Transverse colon (tissue), 4 donors: ENCODE results near the gene ZNF451. TPM values are rescaled to one million over a fixed set of nuclear protein-coding genes. Genes with fewer than 3 reads are reported as not detected.

ENCODE experiments used
- DNase-seq: peaks from one replicate; pipeline ENCODE4 v3.0.0-alpha.2; 2019
- H3K27ac ChIP-seq, 4 donors: fragments of 200-600 bp; sonication (generic); 2 replicates each; pipeline ENCODE4 v1.5.1; 2016 to 2018; ENCODE audit warnings: inconsistent platforms in 4 of 4
- H3K27me3 ChIP-seq: fragments of 200-600 bp; sonication (generic); 2 replicates; pipeline ENCODE4 v1.5.1; 2017; ENCODE audit warnings: inconsistent platforms
- H3K36me3 ChIP-seq, 4 donors: fragments of 200-600 bp; sonication (generic); 2 replicates each; pipeline ENCODE4 v1.5.1; 2017 to 2019; ENCODE audit warnings: inconsistent platforms in 4 of 4
- H3K4me1 ChIP-seq, 4 donors: fragments of 200-600 bp; sonication (generic); 2 replicates each; pipeline ENCODE4 v1.5.1; 2017 to 2020; ENCODE audit warnings: inconsistent platforms in 4 of 4
- H3K4me3 ChIP-seq, 4 donors: fragments of 200-600 bp; sonication (generic); 1 replicate in 1 of 4; 2 replicates in 3 of 4; pipeline versions ENCODE4 v1.5.1 to v1.6.1; 2017 to 2019; ENCODE audit warnings: inconsistent platforms in 4 of 4
- H3K9me3 ChIP-seq, 2 donors: fragments of 200-600 bp; sonication (generic); 2 replicates each; pipeline ENCODE4 v1.5.1; 2017 to 2019; ENCODE audit warnings: inconsistent platforms in 2 of 2
- EP300 ChIP-seq: sonication (generic); formaldehyde crosslinking; IDR thresholded peaks from one replicate; pipeline ENCODE4 v1.6.1; 2017; ENCODE audit warnings: antibody characterized with exemption, low read depth
- POLR2A ChIP-seq: fragments of 450-650 bp; IDR thresholded peaks from one replicate; pipeline ENCODE4 v1.6.1; 2016; ENCODE audit warnings: antibody characterized with exemption, mild to moderate bottlenecking, moderate library complexity
- POLR2AphosphoS5 ChIP-seq, 3 donors: sonication (generic); formaldehyde crosslinking; IDR thresholded peaks; one replicate each; pipeline ENCODE4 v1.6.1; 2016; ENCODE audit warnings: antibody characterized with exemption in 3 of 3
- WGBS, 2 donors: methylation state at CpG; one replicate each; pipeline ENCODE4 v1.1.5; 2018; ENCODE audit warnings: low coverage in 1 of 2; 5-methylcytosine and 5-hydroxymethylcytosine counted together
- in situ Hi-C, 4 donors: fragments of 200-750 bp; cut with MboI; loops; one replicate each; pipeline versions ENCODE4 v1.15.0 to v1.15.1; 2017; ENCODE audit warnings: low sequenced_read_pairs in 3 of 4, low pct_ligation_motif_present in 1 of 4, low pct_unique_long_range_greater_than_20kb in 1 of 4
- intact Hi-C: fragments of 100-400 bp; cut with DNase I; formaldehyde crosslinking; loops from one replicate; pipeline ENCODE4 v1.15.1; 2023; ENCODE audit warnings: low total_unique reads
- total RNA-seq, 4 donors: library from RNA; depleted of rRNA; stranded (reverse); fragments of >200 nt; gene quantifications; one replicate each; pipeline ENCODE4 v1.1.0, GENCODE V29; 2016
- TF ChIP-seq, protein P1 (sequence below), 5 experiments: fragments of 200-600 bp in 3 of 5; fragments of 450-650 bp in 2 of 5; sonication (generic) in 3 of 5; IDR thresholded peaks; 1 replicate in 2 of 5; 2 replicates in 3 of 5; pipeline ENCODE4 v1.5.1; 2016 to 2017; ENCODE audit warnings: antibody characterized with exemption in 5 of 5, inconsistent platforms in 3 of 5, mild to moderate bottlenecking in 2 of 5, moderate library complexity in 1 of 5

Gene ZNF451
- total RNA-seq, 4 donors from 2014 or later: 43.7 to 67.5 (median 52.4) TPM

DNA sequence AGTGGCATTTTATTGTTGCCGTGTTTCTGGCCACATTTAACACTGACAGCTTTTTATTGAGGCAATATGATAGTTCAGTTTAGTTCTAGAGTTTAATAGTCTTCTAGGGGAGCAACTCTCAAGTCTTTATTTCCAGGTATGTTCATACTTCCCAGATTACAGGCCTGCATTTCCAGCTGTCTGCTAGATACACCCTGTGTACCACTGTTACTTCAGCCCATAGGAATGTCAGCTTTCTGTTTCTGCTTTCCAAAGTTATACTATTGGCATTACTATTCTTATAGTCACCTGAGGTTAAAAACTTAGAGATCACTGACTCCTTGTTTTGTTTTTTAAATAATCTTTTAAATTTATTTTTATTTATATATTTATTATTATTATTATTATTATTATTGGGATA lies 7.6 kb downstream of the ZNF451 start:
- DNase-seq: no peak
- Histone ChIP-seq H3K4me3 (no peak overlapping the region), H3K27me3 (no peaks in the 10 kb centered on the region), H3K27ac (no peak overlapping the region), H3K4me1 (peaks cover 4 to 33% (median 10%) of the 10 kb centered on the region in 4 donors), H3K9me3 (no peaks in the 10 kb centered on the region), H3K36me3 (peaks cover 0 to 44% (median 15%) of the 10 kb centered on the region in 4 donors)
- 45 to 50% methylated on average over 1 of the region's 1 CpG for WGBS, 2 donors
- intact Hi-C loops (no loop called here), in situ Hi-C loops (loop anchor here in 2 of 4 donors (25.0 kb wide), 1 partner anchor 215 kb away; the partner anchor contains the start of gene PRIM2 (in 2 of the 2))
- TF ChIP-seq EP300 (no peak), POLR2A (no peak), POLR2AphosphoS5 (IDR thresholded peaks at IDR 0.05) (no peak)
- TF ChIP-seq, protein P1, sequence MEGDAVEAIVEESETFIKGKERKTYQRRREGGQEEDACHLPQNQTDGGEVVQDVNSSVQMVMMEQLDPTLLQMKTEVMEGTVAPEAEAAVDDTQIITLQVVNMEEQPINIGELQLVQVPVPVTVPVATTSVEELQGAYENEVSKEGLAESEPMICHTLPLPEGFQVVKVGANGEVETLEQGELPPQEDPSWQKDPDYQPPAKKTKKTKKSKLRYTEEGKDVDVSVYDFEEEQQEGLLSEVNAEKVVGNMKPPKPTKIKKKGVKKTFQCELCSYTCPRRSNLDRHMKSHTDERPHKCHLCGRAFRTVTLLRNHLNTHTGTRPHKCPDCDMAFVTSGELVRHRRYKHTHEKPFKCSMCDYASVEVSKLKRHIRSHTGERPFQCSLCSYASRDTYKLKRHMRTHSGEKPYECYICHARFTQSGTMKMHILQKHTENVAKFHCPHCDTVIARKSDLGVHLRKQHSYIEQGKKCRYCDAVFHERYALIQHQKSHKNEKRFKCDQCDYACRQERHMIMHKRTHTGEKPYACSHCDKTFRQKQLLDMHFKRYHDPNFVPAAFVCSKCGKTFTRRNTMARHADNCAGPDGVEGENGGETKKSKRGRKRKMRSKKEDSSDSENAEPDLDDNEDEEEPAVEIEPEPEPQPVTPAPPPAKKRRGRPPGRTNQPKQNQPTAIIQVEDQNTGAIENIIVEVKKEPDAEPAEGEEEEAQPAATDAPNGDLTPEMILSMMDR (IDR thresholded peaks at IDR 0.05): no peak

DNA sequence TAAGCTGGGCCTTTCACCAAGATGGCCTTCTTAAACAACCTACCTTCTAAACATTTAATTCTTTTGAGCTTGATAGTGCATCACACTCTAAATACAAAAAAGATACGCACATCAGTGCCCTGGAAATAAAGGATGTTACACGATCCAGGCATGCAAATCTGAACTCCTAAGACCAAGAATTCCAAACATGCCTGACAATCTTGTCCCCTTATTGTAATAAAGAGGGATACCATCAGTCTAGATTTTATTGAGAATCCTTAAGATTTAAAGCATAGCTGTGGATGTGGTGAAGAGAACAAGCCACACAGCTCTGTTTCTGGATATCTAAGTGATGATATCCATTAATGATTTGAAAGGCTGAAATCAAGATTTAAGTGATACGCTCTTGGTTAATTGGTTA lies 13.0 kb downstream of the ZNF451 start:
- no peak for DNase-seq
- Histone ChIP-seq H3K36me3 (peaks cover 0 to 54% (median 15%) of the 10 kb centered on the region in 4 donors), H3K9me3 (no peaks in the 10 kb centered on the region), H3K4me3 (no peak overlapping the region), H3K4me1 (peaks cover 0 to 4% (median 0%) of the 10 kb centered on the region in 4 donors), H3K27ac (no peak overlapping the region), H3K27me3 (no peaks in the 10 kb centered on the region)
- intact Hi-C loops (no loop called here), in situ Hi-C loops (no loop called here)
- TF ChIP-seq POLR2A (no peak), POLR2AphosphoS5 (IDR thresholded peaks at IDR 0.05) (no peak), EP300 (no peak)
- TF ChIP-seq, protein P1 (IDR thresholded peaks at IDR 0.05): no peak
- WGBS, 2 donors: 92 to 94% methylated on average over 3 of the region's 3 CpGs

DNA sequence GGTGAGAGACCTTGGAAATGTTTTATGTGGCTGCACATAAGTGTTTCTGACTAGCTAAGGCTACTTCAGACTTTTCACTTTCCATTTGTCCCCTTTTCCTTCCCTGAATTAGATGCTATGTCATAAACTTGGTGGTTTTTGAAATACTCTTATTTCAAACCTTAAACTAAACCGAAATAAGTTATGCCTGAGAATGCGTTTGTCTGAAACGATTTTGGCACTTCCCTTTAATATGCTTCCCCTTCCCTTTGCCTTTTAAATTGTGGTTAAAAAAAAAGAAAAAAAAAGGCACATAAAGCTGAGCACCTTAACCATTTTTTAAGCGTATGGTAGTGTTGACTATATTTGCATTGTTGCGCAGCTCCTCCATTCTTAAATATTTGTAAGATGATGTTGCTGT lies 14.3 kb downstream of the ZNF451 start:
- H3K27ac ChIP-seq: no peak overlapping the region
- peaks cover 0 to 42% (median 14%) of the 10 kb centered on the region in 4 donors for H3K36me3 ChIP-seq
- no peaks in the 10 kb centered on the region for H3K9me3 ChIP-seq
- H3K27me3 ChIP-seq: no peaks in the 10 kb centered on the region
- intact Hi-C loops: no loop called here
- no peak overlapping the region for H3K4me3 ChIP-seq
- peaks cover 0 to 10% (median 0%) of the 10 kb centered on the region in 4 donors for H3K4me1 ChIP-seq
- in situ Hi-C loops: no loop called here
- TF ChIP-seq, protein P1 (IDR thresholded peaks at IDR 0.05): no peak
- TF ChIP-seq EP300 (no peak), POLR2A (no peak), POLR2AphosphoS5 (IDR thresholded peaks at IDR 0.05) (no peak)
- 65 to 81% methylated on average over 5 of the region's 5 CpGs for WGBS, 2 donors
- no peak for DNase-seq

DNA sequence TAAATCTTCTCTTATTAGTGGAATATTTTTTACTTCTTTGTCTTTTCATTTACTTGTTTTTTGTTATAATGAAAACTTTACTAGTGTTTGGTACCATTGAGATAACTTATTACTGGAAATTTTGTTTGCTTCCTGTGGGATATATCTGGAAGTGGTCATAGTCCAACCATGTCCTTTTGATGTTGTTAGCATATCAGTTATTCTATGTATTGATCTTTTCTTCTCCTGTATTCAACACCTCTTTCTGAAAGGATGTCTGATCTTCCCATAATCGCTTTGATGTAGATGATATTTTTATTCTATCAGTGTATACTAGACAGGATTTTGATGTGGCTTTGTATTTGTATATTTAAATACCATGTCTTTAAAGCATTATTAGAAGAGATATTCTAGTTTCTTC lies 17.0 kb downstream of the ZNF451 start:
- TF ChIP-seq EP300 (no peak), POLR2AphosphoS5 (IDR thresholded peaks at IDR 0.05) (no peak), POLR2A (no peak)
- TF ChIP-seq, protein P1 (IDR thresholded peaks at IDR 0.05): no peak
- intact Hi-C loops (no loop called here), in situ Hi-C loops (no loop called here)
- no peaks in the 10 kb centered on the region for H3K9me3 ChIP-seq
- peaks cover 0 to 10% (median 0%) of the 10 kb centered on the region in 4 donors for H3K4me1 ChIP-seq
- H3K4me3 ChIP-seq: no peak overlapping the region
- H3K27ac ChIP-seq: no peak overlapping the region
- no peaks in the 10 kb centered on the region for H3K27me3 ChIP-seq
- peaks cover 0 to 17% (median 2%) of the 10 kb centered on the region in 4 donors for H3K36me3 ChIP-seq
- no peak for DNase-seq
- 97 to 100% methylated on average over 1 of the region's 1 CpG for WGBS, 2 donors
